ENCODE measurements around the gene FER1L5. TPM values are rescaled to one million over a fixed set of nuclear protein-coding genes. Genes with fewer than 3 reads are reported as not detected.

FER1L5 gene
- total and polyA plus RNA-seq, 9 of the 15 experiments (the other 6 are each of a cell fraction or from before 2014, with no cell fraction given): 0.01 TPM; not detected in 6

GRCh38 chr2:96616128-96616527 lies 26.4 kb upstream of the FER1L5 start (continued):
- no peak for TF ChIP-seq BCLAF1 (IDR thresholded peaks at IDR 0.05; ENCODE audit: borderline replicate concordance in 1 of 2, control insufficient read depth in 1 of 2, low read depth in 2 of 2, low read length in 1 of 2)
- TF ChIP-seq ZHX1 (conservative IDR thresholded peaks at IDR 0.05; ENCODE audit: low read length): no peak
- no peak for TF ChIP-seq MITF (IDR thresholded peaks at IDR 0.05)
- TF ChIP-seq CREM (IDR thresholded peaks at IDR 0.05; ENCODE audit: low read depth): no peak
